Measurements from ENCODE around the gene YPEL2.
"Not testable (repeated sequence)": the region's sequence is repeated elsewhere in the genome, so short reads cannot be mapped to it uniquely, and the experiment has no call there.

Gene YPEL2

GRCh38 chr17:59378675-59379074 is 47.2 kb downstream of the YPEL2 start:
- DNase-seq, result no peak

- no peak for DNase-seq
Observed at GRCh38 chr17:59380474-59380873, 49.0 kb downstream of the YPEL2 start.

GRCh38 chr17:59381716-59382570 is 50.5 kb downstream of the YPEL2 start:
- DNase-seq, result no peak

GRCh38 chr17:59383893-59384292 is 52.4 kb downstream of the YPEL2 start:
- no peak for DNase-seq

GRCh38 chr17:59387351-59388068 is 56.1 kb downstream of the YPEL2 start:
- no peak for DNase-seq

GRCh38 chr17:59388069-59388556 is 56.7 kb downstream of the YPEL2 start:
- DNase-seq, result no peak

GRCh38 chr17:59389066-59389465 is 57.6 kb downstream of the YPEL2 start:
- DNase-seq, result no peak

- DNase-seq, result no peak
Observed at GRCh38 chr17:59391021-59391420, 59.6 kb downstream of the YPEL2 start.

GRCh38 chr17:59392973-59393679 is 61.7 kb downstream of the YPEL2 start:
- DNase-seq, result no peak

- DNase-seq, result not testable (repeated sequence)
Observed at GRCh38 chr17:59393742-59394410, 62.4 kb downstream of the YPEL2 start.

GRCh38 chr17:59396134-59396826 is 64.8 kb downstream of the YPEL2 start:
- DNase-seq, result no peak

- no peak for DNase-seq
Observed at GRCh38 chr17:59397316-59398073, 66.0 kb downstream of the YPEL2 start.

- no peak for DNase-seq
Observed at GRCh38 chr17:59399914-59400313, 68.5 kb downstream of the YPEL2 start.

GRCh38 chr17:59400858-59401257 is 69.4 kb downstream of the YPEL2 start:
- DNase-seq, result no peak

- DNase-seq, result no peak
Observed at GRCh38 chr17:59401274-59401673, 69.8 kb downstream of the YPEL2 start.

- no peak for DNase-seq
Observed at GRCh38 chr17:59401725-59402124, 70.3 kb downstream of the YPEL2 start.

GRCh38 chr17:59402760-59403159 is 71.3 kb downstream of the YPEL2 start:
- DNase-seq, result no peak

GRCh38 chr17:59404471-59404870 is 73.0 kb downstream of the YPEL2 start:
- no peak for DNase-seq

GRCh38 chr17:59405944-59406705 is 74.7 kb downstream of the YPEL2 start:
- DNase-seq, result no peak

GRCh38 chr17:59406808-59407381 is 75.4 kb downstream of the YPEL2 start:
- DNase-seq, result no peak
